Measurements from ENCODE around the gene SHB.
"Not testable (repeated sequence)": the region's sequence is repeated elsewhere in the genome, so short reads cannot be mapped to it uniquely, and the experiment has no call there.

SHB gene

GRCh38 chr9:37965676-37966345, 103.2 kb downstream of the SHB start:
- H3K27ac ChIP-seq (ENCODE audit: low read depth, low read length); H3K18ac ChIP-seq (ENCODE audit: low read length); H2AFZ ChIP-seq (ENCODE audit: insufficient read depth, low read length, poor library complexity); H2AK5ac ChIP-seq (ENCODE audit: low read length); H3K14ac ChIP-seq (ENCODE audit: low read length); H3K4me2 ChIP-seq (ENCODE audit: low read length); H3K79me2 ChIP-seq (ENCODE audit: control insufficient read depth, insufficient read depth, low read length, poor library complexity); H3K27me3 ChIP-seq (ENCODE audit: insufficient read depth, low read length); H2BK120ac ChIP-seq (ENCODE audit: insufficient read depth, low read length, poor library complexity); H3K23ac ChIP-seq (ENCODE audit: low read length); H4K12ac ChIP-seq (ENCODE audit: low read depth, low read length); H2BK5ac ChIP-seq (ENCODE audit: low read depth, low read length, poor library complexity); DNase-seq; H3K9ac ChIP-seq (ENCODE audit: low read length); H4K91ac ChIP-seq (ENCODE audit: low read depth, low read length); H3K4me3 ChIP-seq (ENCODE audit: low read depth, low read length); H3K9me3 ChIP-seq (ENCODE audit: insufficient read depth, low read depth, low read length); H2BK12ac ChIP-seq (ENCODE audit: low read length); H3K4ac ChIP-seq (ENCODE audit: low read depth, low read length); H3K79me1 ChIP-seq (ENCODE audit: low read length); H4K8ac ChIP-seq (ENCODE audit: low read depth, low read length): not testable (repeated sequence)
- H3K4me1 ChIP-seq (ENCODE audit: control insufficient read depth in 1 of 2, insufficient read depth in 2 of 2, low read length in 2 of 2): peaks cover 13 to 19% of the 10 kb centered on the region in 2 experiments
- H3K36me3 ChIP-seq (ENCODE audit: control insufficient read depth in 1 of 2, insufficient read depth in 2 of 2, low read length in 2 of 2): peaks cover 30 to 50% of the 10 kb centered on the region in 2 experiments
- no CpG with 5 or more reads among the region's 7 CpGs for WGBS (ENCODE audit: extremely low coverage, insufficient coverage, insufficient read length)

GRCh38 chr9:37965116-37965515, 103.9 kb downstream of the SHB start:
- no peak overlapping the region for H3K23ac ChIP-seq (ENCODE audit: low read length)
- WGBS (ENCODE audit: extremely low coverage, insufficient coverage, insufficient read length): no CpG with 5 or more reads among the region's 2 CpGs
- H3K4ac ChIP-seq (ENCODE audit: low read depth, low read length): no peak overlapping the region

DNA sequence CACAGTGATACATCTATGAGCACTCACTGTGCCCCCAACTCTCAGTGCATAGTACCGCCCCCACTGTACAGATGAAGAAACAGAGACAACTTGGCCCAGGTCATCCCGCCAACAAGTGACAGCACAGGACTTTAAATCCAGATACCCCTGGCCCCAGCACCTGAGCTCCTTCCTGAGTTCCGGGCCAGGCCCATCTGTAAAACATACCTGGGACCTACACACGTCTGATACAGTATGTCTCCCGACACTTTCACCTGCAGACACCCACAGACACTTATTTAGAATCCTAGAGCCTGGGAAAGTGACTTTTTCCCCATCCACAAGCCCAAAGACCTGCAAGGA, 104.3 kb downstream of the SHB start:
- WGBS (ENCODE audit: extremely low coverage, insufficient coverage, insufficient read length): no CpG with 5 or more reads among the region's 5 CpGs
- no peak overlapping the region for H3K4me2 ChIP-seq (ENCODE audit: low read length)
- H3K79me2 ChIP-seq (ENCODE audit: control insufficient read depth, insufficient read depth, low read length, poor library complexity): peaks cover 2% of the 10 kb centered on the region
- H2AFZ ChIP-seq (ENCODE audit: insufficient read depth, low read length, poor library complexity): no peak overlapping the region
- no peaks in the 10 kb centered on the region for H3K27me3 ChIP-seq (ENCODE audit: insufficient read depth, low read length)
- no peak overlapping the region for H3K27ac ChIP-seq (ENCODE audit: low read depth, low read length)
- no peak overlapping the region for H3K23ac ChIP-seq (ENCODE audit: low read length)
- no peak overlapping the region for H4K8ac ChIP-seq (ENCODE audit: low read depth, low read length)
- H3K9me3 ChIP-seq (ENCODE audit: insufficient read depth, low read depth, low read length): no peaks in the 10 kb centered on the region
- H2AK5ac ChIP-seq (ENCODE audit: low read length): no peak overlapping the region
- no peak overlapping the region for H3K14ac ChIP-seq (ENCODE audit: low read length)
- no peak overlapping the region for H3K4ac ChIP-seq (ENCODE audit: low read depth, low read length)
- no peak overlapping the region for H3K9ac ChIP-seq (ENCODE audit: low read length)
- H2BK5ac ChIP-seq (ENCODE audit: low read depth, low read length, poor library complexity): no peak overlapping the region
- no peak overlapping the region for H3K18ac ChIP-seq (ENCODE audit: low read length)
- no peak for DNase-seq
- H4K91ac ChIP-seq (ENCODE audit: low read depth, low read length): no peak overlapping the region
- H3K4me3 ChIP-seq (ENCODE audit: low read depth, low read length): peak overlapping the region; percentile 43
- H3K36me3 ChIP-seq (ENCODE audit: control insufficient read depth in 1 of 2, insufficient read depth in 2 of 2, low read length in 2 of 2): peaks cover 28 to 52% of the 10 kb centered on the region in 2 experiments
- H3K79me1 ChIP-seq (ENCODE audit: low read length): no peaks in the 10 kb centered on the region
- H3K4me1 ChIP-seq (ENCODE audit: control insufficient read depth in 1 of 2, insufficient read depth in 2 of 2, low read length in 2 of 2): peaks cover 5 to 11% of the 10 kb centered on the region in 2 experiments
- H2BK120ac ChIP-seq (ENCODE audit: insufficient read depth, low read length, poor library complexity): no peak overlapping the region
- H4K12ac ChIP-seq (ENCODE audit: low read depth, low read length): no peak overlapping the region
- no peak overlapping the region for H2BK12ac ChIP-seq (ENCODE audit: low read length)

More at GRCh38 chr9:37965116-37965515, 103.9 kb downstream of the SHB start:
- Histone ChIP-seq H3K79me2 (ENCODE audit: control insufficient read depth, insufficient read depth, low read length, poor library complexity) (peaks cover 2% of the 10 kb centered on the region), H2BK120ac (ENCODE audit: insufficient read depth, low read length, poor library complexity) (no peak overlapping the region), H3K36me3 (ENCODE audit: control insufficient read depth in 1 of 2, insufficient read depth in 2 of 2, low read length in 2 of 2) (peaks cover 30 to 52% of the 10 kb centered on the region in 2 experiments), H2AFZ (ENCODE audit: insufficient read depth, low read length, poor library complexity) (no peak overlapping the region), H2AK5ac (ENCODE audit: low read length) (no peak overlapping the region), H3K14ac (ENCODE audit: low read length) (no peak overlapping the region), H3K9me3 (ENCODE audit: insufficient read depth, low read depth, low read length) (no peaks in the 10 kb centered on the region), H3K27me3 (ENCODE audit: insufficient read depth, low read length) (no peaks in the 10 kb centered on the region), H2BK5ac (ENCODE audit: low read depth, low read length, poor library complexity) (no peak overlapping the region), H3K79me1 (ENCODE audit: low read length) (no peaks in the 10 kb centered on the region), H4K12ac (ENCODE audit: low read depth, low read length) (no peak overlapping the region), H4K8ac (ENCODE audit: low read depth, low read length) (no peak overlapping the region), H3K9ac (ENCODE audit: low read length) (no peak overlapping the region), H3K4me2 (ENCODE audit: low read length) (no peak overlapping the region), H2BK12ac (ENCODE audit: low read length) (no peak overlapping the region), H3K4me1 (ENCODE audit: control insufficient read depth in 1 of 2, insufficient read depth in 2 of 2, low read length in 2 of 2) (peaks cover 8 to 15% of the 10 kb centered on the region in 2 experiments), H4K91ac (ENCODE audit: low read depth, low read length) (no peak overlapping the region), H3K4me3 (ENCODE audit: low read depth, low read length) (peak overlapping the region; percentile 43), H3K18ac (ENCODE audit: low read length) (peak overlapping the region; percentile 40), H3K27ac (ENCODE audit: low read depth, low read length) (no peak overlapping the region)
- DNase-seq: no peak

DNA sequence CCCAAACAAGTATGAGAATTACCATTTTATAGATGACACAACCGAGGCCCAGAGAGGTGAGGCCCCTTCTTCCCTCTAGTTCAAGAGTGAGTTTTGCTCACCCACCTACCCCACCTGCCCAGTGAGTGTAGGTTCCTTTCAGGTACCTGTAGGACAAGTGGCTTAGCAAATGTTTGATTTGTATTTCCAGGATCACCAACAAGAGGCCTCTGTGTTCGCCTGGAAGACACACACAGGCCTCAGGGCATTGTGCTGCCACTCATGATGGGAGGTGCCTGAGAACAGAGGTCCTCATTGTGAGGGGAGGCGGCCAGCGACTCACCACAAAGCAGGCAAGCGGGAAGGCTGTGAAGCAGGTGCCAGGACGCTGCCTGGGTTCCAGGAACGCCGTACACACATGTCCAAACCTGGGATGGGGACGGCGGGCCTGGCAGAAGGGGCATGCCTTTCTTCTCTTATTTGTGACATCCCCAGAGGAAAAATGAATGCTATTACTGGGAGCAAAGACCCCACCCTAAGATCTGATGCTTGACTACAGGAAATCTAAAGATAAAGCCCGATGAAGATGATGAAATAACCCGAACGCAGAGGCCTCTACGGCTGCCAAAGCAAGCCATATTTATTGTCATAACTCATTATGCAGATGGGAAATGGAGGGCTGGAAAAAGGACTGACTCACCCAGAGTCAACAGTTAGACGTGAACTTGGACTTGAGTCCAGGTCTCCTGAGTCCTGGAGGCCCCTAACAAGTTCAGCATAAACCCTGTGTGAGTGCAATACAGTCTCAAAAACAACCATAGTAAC, 104.9 kb downstream of the SHB start:
- no CpG with 5 or more reads among the region's 15 CpGs for WGBS (ENCODE audit: extremely low coverage, insufficient coverage, insufficient read length)
- Histone ChIP-seq H3K79me2 (ENCODE audit: control insufficient read depth, insufficient read depth, low read length, poor library complexity) (peaks cover 2% of the 10 kb centered on the region), H4K8ac (ENCODE audit: low read depth, low read length) (no peak overlapping the region), H3K18ac (ENCODE audit: low read length) (no peak overlapping the region), H3K79me1 (ENCODE audit: low read length) (no peaks in the 10 kb centered on the region), H3K14ac (ENCODE audit: low read length) (no peak overlapping the region), H3K4ac (ENCODE audit: low read depth, low read length) (no peak overlapping the region), H3K4me3 (ENCODE audit: low read depth, low read length) (no peak overlapping the region), H2BK5ac (ENCODE audit: low read depth, low read length, poor library complexity) (no peak overlapping the region), H4K12ac (ENCODE audit: low read depth, low read length) (no peak overlapping the region), H3K4me1 (ENCODE audit: control insufficient read depth in 1 of 2, insufficient read depth in 2 of 2, low read length in 2 of 2) (peaks cover 2 to 8% of the 10 kb centered on the region in 2 experiments), H2AFZ (ENCODE audit: insufficient read depth, low read length, poor library complexity) (no peak overlapping the region), H3K27me3 (ENCODE audit: insufficient read depth, low read length) (no peaks in the 10 kb centered on the region), H3K36me3 (ENCODE audit: control insufficient read depth in 1 of 2, insufficient read depth in 2 of 2, low read length in 2 of 2) (peaks cover 27 to 49% of the 10 kb centered on the region in 2 experiments), H3K9me3 (ENCODE audit: insufficient read depth, low read depth, low read length) (no peaks in the 10 kb centered on the region), H3K23ac (ENCODE audit: low read length) (no peak overlapping the region), H4K91ac (ENCODE audit: low read depth, low read length) (no peak overlapping the region), H3K9ac (ENCODE audit: low read length) (no peak overlapping the region), H2AK5ac (ENCODE audit: low read length) (no peak overlapping the region), H3K27ac (ENCODE audit: low read depth, low read length) (no peak overlapping the region), H2BK12ac (ENCODE audit: low read length) (no peak overlapping the region), H2BK120ac (ENCODE audit: insufficient read depth, low read length, poor library complexity) (no peak overlapping the region), H3K4me2 (ENCODE audit: low read length) (no peak overlapping the region)
- no peak for DNase-seq
